Activated effector memory CD4-positive, alpha-beta T cell treated with anti-CD3 and anti-CD28 coated beads, Interleukin-2, amount 50 U/mL, for 16 hours (primary cell): ENCODE measurements around the gene LRMDA.

Source experiments
- DNase-seq: peaks from one replicate; pipeline ENCODE4 v3.0.0-alpha.2; 2020

Gene LRMDA

DNA sequence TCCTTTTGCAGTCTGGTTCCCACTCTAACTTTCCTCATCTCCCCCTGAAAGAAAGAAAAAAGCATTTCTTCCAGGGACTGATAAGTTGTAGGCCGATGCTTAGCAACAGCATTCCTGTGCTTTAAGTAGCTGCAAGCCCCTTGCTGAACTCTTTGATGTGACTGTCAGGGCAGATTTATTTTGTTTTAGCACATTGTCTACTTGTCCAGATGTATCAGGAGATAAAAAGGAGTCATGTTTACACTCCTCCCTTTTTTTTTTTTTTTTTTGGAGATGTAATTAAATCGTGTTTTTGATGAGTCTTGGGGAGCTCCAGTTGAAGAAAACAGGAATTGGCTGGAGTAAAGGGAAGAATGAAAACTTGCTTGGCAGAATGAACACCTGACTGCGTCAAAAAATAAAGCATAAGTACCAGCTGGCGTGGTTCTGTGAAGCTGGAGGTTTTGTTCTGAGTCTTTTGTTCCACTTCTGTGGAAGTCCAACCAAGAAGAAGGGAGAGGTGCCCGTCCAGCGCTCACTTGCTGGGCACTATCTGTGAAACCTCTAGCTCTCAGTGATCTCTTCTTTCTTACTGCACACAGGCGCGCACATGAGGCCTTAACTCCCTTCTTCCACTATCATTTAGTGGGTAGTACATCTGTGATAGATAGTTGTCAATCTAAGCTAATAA, 871.7 kb downstream of the LRMDA start:
- DNase-seq = no peak

DNA sequence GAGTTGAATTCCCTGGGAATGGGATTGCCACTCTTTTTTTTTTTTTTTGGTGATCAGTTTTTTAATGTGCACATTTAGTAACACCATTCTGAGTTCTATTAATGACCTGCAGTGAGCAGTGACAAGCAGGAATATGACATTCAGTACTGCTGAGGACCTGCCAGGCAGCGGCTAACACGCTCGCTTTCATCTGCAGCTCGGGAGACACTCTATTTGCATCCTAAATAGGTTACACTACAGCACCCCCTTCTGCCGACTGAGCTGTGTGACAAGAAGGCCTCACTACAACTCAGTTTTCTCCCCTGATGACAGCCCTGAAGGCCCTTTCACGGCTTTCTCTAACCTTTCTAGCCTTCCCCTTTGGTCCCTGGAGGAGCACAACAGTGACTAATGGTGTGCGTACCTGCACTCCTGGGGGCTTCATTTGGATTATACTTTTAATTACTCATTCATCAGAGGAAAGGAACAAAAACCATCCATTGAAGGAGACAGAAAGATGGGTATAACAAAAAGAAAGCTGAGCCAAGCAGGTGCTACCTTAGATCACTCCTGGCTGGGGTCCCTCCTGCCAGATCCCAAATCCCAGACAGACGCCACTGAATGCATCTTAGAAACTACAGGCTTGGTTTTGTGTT, 872.4 kb downstream of the LRMDA start:
- DNase-seq = no peak

DNA sequence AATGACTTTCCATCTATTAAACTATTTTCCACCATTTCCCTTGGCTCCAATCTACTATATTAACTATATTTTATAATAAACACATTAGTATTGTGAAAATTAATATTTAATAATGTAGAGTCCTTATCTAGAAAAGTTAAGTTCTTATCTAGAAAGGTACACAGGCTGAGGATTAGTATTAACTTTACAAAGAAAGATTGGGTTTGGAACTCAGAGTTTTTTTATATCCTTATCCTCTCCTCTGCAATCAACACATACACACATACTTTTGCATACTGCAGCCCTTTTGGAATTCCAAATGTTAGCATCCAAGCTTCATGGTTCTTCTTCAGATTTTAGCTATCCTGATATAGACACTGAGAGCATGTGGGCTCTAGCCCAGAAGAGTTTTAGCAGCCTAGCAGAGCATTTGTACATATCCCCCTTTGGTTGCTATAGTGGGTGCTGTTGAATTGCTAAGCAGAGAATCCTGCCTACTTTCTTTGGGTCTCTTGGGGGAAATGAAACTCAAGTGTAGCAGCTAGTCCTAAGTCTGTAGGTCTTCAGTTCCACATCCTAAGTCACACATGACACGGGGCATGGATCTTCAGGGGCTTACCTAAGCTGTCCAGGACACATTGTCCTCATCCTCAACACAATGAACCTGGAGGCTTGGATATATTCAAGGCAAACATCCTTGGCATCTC, 874.6 kb downstream of the LRMDA start:
- DNase-seq = no peak

DNA sequence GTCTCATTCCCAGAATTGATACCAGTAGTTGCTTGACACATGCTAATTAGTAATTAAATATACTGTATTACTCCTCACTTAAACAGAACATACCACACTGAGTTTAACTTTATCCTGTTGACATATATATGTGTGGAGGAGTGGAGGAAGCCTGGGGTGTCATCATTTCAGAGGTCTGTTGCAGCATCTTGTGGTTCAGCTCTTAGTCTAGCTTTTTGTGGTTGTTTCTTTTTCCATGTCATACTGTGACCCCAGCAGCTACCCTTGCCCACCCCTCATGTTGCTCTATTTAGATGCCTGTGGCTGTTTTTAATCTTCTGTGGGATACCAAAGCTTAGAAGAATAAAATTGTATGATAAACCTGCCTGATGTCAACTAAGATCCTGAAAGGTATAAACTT, 875.4 kb downstream of the LRMDA start:
- no peak for DNase-seq

DNA sequence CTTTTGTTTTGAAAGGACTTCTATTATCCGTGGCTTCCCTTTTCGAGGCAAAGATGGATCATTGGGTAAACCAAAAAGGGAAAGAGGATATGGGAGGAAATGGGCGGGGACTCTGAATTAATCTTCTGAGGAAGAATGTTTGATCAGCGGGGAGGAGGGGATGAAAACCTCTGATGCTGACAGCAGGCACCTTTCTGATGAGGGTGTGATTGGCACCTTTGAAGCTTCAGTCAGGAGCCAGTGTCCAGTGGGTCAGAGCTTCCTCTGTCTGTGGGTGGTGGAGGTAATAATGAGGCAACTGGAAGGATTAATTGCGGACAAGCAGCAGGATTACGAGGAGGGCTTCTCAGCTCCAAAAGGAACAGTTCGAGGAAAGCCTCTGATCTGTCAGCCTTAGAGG, 877.6 kb downstream of the LRMDA start:
- no peak for DNase-seq

DNA sequence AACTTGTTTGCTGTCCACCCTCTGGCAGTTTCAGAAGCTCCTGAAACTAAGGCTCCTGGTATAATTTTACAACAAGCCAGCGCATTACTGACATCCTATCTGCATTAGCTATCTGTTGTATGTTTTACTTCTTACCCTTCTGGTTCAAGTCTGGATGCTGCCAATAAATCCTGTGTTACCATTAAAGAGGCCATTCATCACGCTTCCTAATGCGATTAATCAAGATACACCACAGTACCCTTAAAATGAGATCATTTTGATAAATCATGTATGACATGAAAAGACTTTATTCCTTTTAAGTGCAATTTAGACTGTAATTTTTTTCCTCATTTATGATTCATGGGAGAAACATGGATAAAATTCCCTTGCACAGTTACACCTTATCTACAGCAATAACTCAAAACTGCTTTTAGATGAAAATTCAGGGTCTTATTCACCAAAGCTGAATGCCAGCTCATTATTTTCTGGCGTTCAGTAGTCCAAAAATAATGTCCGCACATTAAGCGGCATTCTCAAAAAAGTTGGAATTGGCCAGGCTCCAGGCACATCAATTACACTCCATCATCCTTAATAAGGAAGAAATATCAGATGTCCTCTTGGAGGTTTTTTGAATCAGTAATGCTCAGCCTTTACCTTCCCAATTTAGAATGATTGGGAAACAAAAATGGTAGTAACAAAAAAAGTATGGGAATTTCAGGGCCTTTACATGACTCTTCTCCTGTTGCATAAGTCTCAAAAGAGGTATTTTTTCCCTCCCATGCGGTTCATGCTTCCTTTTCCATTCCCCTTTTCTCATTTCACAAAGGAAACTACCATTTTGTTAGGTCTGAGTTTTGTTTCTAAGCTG, 878.5 kb downstream of the LRMDA start:
- DNase-seq = no peak

DNA sequence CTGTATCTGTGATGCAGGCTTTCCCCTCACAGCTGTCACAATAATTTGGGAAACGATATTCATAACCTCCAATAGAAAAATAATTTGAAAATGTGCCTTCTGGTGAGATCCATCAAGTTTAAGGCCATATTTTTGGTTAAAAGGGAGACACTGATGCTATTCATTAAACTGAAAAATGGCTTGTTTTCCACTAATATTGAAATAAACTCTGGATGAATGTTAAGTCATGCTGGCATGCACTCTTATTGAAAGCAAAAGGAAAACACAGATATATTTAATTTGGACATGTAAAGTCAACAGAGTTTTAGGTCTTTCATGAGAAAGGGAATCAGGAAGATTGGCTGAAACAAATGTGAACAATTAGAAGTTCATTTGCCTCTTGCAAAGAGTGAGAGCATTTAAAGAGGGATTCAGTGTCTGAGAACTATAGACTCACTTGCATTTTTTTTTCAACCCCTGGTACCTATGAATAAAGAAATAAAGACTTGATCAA, 879.2 kb downstream of the LRMDA start:
- no peak for DNase-seq

DNA sequence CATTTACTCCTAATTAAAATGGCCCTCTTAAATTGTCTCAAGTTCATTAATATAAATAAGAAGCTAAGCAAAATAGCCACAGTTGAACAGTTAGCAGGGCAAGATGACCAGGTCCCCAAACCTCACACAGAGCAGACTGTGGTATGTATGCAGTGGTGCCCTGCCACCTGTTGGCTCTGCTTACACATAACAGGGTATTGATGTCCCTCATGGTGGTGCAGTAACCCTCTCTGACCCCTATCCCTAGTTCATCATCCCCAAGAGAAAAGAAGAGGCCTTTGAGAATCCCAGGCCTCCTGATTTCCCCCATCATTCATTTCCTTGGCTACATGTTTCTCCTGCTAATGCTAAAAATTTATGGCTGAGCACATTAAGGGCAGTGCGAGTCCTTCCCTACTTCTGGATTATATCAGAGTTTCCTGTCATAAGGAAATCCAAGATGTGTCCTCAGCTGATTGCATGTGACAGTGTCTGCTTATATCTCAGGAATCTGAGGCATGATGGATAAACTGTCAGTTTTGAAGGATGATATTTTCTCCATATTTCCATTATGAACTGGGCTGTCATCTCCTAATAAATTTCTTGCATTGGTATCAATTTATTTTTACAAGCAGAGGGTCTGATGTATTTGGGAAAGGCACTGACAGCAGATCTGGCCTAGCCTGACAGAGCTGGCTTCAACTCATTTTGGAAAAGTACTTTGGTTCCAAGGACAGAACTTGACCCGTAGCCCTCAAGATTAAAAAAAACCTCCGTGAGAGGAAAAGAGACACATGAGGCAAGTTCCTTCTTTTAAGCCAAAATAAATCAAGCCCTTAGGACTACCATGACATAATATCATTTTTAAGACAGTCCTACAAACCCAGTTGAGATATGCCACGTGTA, 880.6 kb downstream of the LRMDA start:
- DNase-seq = no peak

DNA sequence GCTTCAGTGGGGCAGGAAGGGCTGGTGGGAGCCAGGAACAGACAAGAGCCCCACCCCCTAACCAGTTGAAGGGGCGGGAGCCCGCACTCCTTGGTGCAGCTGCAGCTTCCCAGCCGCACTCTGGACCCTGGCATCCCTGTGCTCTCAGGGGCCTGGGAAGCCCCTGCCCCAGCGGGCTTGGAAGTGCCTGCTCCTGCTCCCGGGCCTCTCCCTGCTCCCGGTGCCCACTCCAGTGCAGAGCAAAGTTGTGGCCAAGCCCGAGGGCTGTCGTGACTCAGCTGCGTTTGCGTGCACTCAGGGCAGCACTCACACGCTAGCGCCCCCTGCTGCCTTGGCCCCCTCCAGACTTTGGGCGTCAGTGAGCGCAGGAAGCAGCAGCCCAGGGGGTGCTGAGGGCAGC, 883.8 kb downstream of the LRMDA start:
- no peak for DNase-seq

DNA sequence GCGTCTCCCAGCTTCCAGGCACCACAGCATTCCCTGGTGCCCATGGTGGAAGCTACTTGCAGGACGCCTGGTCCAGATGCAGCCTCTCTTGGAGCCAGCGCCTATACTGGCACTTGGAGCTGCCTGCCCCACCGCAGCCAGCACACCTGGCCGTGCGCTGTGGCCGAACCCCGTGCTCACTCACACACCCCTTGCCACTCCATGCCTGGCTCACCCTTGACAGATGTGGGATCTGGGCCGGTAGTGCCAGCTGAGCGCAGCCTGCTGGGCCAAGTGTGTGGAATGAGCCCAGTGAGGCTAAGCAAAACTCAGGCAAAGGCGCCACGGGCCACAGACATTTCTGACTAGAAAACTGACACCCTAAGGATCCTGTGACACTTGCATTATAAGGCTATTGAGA, 884.8 kb downstream of the LRMDA start:
- DNase-seq = no peak

DNA sequence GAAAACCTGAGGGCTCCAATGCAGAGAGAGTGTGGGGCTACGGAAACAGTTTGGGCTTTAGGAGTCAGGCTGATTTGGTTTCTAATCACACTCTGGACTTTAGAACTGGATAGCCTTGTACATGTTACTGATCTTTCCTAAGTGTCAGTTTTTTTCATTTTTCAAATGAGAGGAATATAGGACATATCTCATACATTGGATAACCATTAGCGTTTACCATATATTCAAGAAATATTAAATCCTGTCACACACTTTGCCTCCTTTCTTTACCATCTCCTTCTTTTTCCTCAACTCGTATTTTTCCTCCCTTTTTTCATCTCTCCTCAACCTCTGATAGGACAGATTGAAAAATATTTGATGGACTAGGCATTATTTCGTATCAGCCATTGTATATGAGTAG, 885.7 kb downstream of the LRMDA start:
- DNase-seq = no peak

DNA sequence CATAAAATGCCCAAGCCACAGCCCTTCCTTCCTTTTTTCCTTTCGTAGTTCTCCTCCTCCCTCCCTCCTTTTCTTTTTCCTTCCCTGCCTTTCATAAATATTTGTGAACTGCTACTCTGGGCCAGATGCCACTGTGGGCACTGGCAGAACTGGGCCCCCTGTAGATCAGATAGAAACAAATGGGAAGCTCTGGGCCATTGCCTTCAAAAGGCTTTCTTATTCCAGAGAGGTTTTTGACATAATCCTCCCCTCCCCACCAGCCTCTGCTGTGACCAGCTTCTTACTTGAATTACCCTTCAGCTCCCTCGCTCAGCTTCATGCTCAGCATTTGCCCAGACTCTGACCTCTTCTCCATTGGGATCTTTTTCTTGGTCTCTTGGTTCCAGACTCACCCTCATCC, 886.8 kb downstream of the LRMDA start:
- DNase-seq = no peak

DNA sequence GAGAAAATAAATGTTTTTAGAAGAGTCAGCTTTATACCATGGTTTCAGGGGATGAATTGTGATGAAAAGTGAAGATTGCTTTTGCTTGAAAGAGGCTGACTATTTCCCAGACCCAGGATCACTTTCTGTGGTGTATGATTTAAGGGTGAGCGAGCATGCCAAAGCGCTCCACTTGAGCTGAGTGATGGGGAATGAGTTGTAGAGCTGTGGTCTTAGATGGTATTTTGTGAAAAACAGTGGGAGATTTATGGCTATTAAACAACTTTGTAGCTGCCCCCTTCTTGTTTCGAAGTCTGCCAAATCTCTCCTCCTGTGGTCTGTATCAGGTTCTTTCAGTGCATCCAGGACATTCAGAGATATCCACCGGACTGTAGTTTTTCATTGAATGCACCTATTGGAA, 888.2 kb downstream of the LRMDA start:
- no peak for DNase-seq

DNA sequence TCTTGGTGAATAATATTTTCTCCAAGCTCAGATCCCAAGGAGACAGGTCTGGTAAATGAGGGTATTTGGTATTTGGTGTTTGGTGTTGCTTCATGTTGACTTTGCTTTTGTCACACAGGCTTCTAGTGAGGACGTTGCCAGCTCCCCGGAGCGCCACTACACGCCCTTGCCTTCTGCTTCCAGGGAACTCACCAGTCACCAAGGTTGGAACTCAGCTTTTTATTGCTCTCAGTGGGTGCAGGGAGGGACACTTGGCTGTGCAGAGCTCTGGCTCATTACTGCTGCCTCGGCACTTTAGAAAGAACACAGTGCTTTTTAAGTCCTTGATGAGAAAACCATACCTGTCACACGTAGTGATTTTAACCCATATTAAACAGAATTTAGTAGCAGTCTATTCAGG, 892.9 kb downstream of the LRMDA start:
- DNase-seq = no peak

DNA sequence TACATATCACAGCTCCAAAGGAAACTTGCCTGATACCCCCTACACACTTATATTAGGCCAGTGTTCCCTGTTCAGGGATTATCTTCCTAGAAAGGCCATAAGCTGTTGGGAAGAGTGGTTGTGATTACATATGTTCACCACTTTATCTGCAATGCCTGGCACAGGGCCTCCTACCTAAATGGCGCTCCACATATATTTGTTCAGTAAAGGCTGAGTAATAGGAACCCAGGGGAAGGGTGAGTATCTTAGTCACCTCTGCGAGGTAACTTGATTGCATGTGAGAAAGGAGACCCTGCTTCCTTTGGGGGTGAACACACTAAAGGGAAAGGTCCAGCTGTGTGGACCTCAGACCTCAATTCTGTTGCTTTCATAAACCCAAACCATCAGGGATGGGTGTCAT, 896.0 kb downstream of the LRMDA start:
- DNase-seq = no peak

DNA sequence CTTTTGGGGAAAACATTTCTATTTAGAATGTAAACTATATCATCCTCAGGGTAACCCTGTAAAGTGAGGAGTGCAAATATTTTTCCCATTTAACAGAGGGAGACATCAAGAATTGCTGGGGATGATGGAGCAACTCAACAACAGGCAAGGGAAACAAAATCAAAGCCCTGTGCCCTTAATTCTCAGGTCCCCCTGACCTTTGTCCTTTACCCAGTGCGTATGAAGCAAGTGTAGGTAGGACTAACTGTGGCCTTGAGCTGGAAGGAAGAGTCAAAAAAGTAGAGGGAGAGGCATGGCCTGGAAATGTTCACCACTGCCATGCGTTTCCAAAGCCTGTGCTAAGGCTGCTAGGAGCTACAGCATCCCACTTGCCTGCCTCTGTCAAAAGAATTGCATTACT, 896.9 kb downstream of the LRMDA start:
- no peak for DNase-seq

DNA sequence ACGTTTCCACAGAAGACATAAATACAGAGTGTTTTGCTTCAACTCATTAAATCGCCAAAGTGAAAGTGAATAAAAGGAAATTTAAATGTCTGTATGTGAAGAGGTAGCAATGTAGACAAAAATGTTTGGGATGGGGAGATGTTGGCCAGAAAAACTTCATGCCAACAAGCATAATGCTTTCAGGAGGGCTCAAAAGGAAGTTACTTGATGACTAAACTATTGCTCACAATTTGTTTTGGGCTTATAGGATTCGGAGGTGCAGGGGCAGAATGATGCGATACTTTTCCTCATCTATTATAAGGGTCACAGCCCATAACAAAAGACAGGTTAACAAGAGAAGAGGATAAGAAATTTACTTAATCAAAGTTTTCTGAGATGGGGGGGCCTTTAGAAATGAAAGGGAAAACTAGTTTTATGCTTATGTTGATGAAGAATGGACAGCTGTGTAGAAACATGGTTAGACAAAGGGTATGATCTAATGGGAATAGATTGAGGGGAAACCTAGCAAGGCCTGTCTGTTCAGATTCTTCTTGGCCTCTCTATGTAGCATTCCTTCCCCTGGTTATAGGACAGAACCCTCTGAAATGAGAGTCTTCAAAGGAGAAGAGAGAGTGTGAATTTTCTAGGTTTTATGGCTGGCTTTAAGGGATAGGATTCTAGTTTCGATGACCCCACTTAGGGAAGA, 898.6 kb downstream of the LRMDA start:
- no peak for DNase-seq

DNA sequence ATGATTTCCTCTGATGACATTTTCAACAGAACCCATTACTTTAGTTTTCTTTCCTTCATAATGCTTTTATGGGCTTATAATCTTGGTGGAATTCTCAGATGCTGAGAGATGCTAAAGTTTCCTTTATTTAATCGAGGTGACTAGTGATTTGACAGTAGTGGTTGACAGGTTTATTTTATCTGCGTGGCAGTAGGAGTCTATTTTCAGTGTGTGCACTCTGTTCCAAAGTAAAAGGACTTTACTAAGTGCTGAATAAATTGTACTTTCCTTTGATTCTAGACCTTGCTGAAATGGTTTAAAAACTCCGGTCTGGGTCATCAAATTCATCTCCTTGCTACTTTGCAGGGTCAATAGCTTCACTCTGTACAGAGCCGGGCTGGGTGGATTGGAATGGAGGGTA, 900.3 kb downstream of the LRMDA start:
- DNase-seq = no peak

DNA sequence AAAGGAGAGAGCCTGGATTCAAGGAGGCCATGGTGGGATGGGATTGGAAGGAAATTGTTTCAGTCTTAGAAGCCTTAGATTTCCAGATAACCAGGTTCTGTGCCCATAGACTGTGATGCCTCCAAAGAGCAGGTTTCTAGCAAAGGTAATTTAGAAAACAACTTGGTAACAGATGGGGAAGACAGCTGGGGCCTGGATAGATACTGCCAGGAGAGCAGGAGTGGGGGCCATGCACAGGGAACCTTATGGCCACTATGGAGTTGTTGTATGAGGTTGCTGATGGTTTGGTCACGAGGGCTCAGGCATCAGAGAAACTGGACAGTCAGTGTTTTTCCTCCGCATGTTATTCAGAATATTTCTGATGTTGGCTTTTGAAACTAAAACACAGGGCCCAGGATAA, 901.9 kb downstream of the LRMDA start:
- DNase-seq = no peak

DNA sequence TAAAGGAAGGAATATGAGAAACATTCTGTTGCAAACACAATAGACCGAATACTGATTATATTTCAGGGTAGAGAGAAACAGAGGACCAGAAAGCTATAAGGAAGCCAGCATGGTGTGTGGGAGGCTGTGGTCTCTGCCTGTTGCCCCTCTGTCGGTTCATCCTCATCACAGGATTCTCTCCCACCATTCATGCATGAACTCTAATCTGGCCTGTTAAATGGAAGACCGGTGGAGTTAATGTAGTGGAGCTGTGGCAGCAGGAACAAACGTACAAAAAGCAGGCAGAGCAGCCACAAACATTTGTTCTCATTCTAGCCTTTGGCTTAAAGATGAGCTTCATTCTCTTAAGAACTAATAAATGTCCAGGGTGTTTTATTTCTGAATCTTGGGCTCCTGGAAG, 902.4 kb downstream of the LRMDA start:
- DNase-seq = no peak

DNA sequence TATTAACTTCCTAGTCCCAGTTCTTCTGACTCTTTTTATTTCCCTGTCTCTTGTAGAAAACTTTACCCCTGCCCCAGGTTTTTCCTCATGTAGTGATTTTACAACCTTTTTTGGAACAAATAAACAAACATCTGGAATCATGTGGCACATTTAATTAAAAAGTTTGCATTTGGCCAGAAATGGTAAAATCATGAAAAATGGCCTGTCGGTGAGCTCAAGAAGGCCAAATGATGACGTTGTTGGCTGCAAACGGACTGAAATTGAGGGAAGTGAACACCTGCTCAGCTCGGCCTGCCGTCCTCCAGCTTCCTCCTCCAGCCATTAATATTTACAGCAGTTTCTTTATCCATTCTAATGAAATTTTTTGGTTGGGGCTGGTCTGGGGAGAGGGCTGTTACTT, 902.8 kb downstream of the LRMDA start:
- no peak for DNase-seq
